ENCODE data around the gene GJD2. TPM values are rescaled to one million over a fixed set of nuclear protein-coding genes. Genes with fewer than 3 reads are reported as not detected.

GJD2 gene
- total and polyA plus RNA-seq, 4 donors = not detected

- 89% methylated on average over 2 of the region's 2 CpGs for WGBS
Observed at GRCh38 chr15:34738002-34738401, 16.8 kb downstream of the GJD2 start.

GRCh38 chr15:34737477-34737876 is 17.3 kb downstream of the GJD2 start:
- no peak overlapping the region for H3K9ac ChIP-seq (ENCODE audit: low read depth in 1 of 2, low read length in 2 of 2)
- 63% methylated on average over 3 of the region's 3 CpGs for WGBS
- H3K27me3 ChIP-seq (ENCODE audit: control insufficient read depth in 4 of 4, insufficient read depth in 4 of 4, low read length in 3 of 4) = peaks cover 0 to 3% (median 0%) of the 10 kb centered on the region in 4 donors
- no peak overlapping the region for H3K27ac ChIP-seq (ENCODE audit: low read depth in 1 of 2, low read length in 2 of 2)
- H3K4me3 ChIP-seq (ENCODE audit: low read depth in 1 of 3, low read length in 3 of 3) = no peak overlapping the region
- no peaks in the 10 kb centered on the region for H3K4me1 ChIP-seq (ENCODE audit: control insufficient read depth in 4 of 4, insufficient read depth in 4 of 4, low read length in 3 of 4)
- H3K9me3 ChIP-seq (ENCODE audit: control insufficient read depth in 4 of 4, low read length in 3 of 4) = no peaks in the 10 kb centered on the region
- no peaks in the 10 kb centered on the region for H3K36me3 ChIP-seq (ENCODE audit: control insufficient read depth in 4 of 4, insufficient read depth in 3 of 4, low read depth in 1 of 4, low read length in 3 of 4)
- TF ChIP-seq REST (IDR thresholded peaks at IDR 0.05) (no peak), GABPA (IDR thresholded peaks at IDR 0.05 in 1 of 2, conservative IDR thresholded peaks at IDR 0.05 in 1 of 2) (no peak), NR2F2 (IDR thresholded peaks at IDR 0.05) (no peak), FOXA2 (IDR thresholded peaks at IDR 0.05) (no peak), FOXA1 (IDR thresholded peaks at IDR 0.05) (no peak), SP1 (IDR thresholded peaks at IDR 0.05) (no peak), YY1 (IDR thresholded peaks at IDR 0.05) (no peak), MAX (IDR thresholded peaks at IDR 0.05) (no peak), CTCF (IDR thresholded peaks at IDR 0.05; ENCODE audit: low read depth, low read length, missing input control) (no peak), JUND (IDR thresholded peaks at IDR 0.05) (no peak), RXRA (IDR thresholded peaks at IDR 0.05) (no peak), ZBTB33 (IDR thresholded peaks at IDR 0.05) (no peak), ATF3 (IDR thresholded peaks at IDR 0.05) (no peak), EGR1 (IDR thresholded peaks at IDR 0.05; ENCODE audit: low read depth in 2 of 2) (no peak)
- DNase-seq (ENCODE audit: low spot score) = no peak

More at GRCh38 chr15:34738002-34738401, 16.8 kb downstream of the GJD2 start:
- Histone ChIP-seq H3K9ac (ENCODE audit: low read depth in 1 of 2, low read length in 2 of 2) (no peak overlapping the region), H3K27ac (ENCODE audit: low read depth in 1 of 2, low read length in 2 of 2) (no peak overlapping the region), H3K4me1 (ENCODE audit: control insufficient read depth in 4 of 4, insufficient read depth in 4 of 4, low read length in 3 of 4) (no peaks in the 10 kb centered on the region), H3K27me3 (ENCODE audit: control insufficient read depth in 4 of 4, insufficient read depth in 4 of 4, low read length in 3 of 4) (peaks cover 0 to 3% (median 0%) of the 10 kb centered on the region in 4 donors), H3K4me3 (ENCODE audit: low read depth in 1 of 3, low read length in 3 of 3) (no peak overlapping the region), H3K9me3 (ENCODE audit: control insufficient read depth in 4 of 4, low read length in 3 of 4) (no peaks in the 10 kb centered on the region), H3K36me3 (ENCODE audit: control insufficient read depth in 4 of 4, insufficient read depth in 3 of 4, low read depth in 1 of 4, low read length in 3 of 4) (no peaks in the 10 kb centered on the region)
- DNase-seq (ENCODE audit: low spot score) = no peak
- TF ChIP-seq JUND (IDR thresholded peaks at IDR 0.05) (no peak), CTCF (IDR thresholded peaks at IDR 0.05; ENCODE audit: low read depth, low read length, missing input control) (no peak), FOXA1 (IDR thresholded peaks at IDR 0.05) (no peak), TAF1 (conservative IDR thresholded peaks at IDR 0.05) (no peak), FOXA2 (IDR thresholded peaks at IDR 0.05) (no peak)
